CD4-positive, alpha-beta T cell (primary cell): Measurements from ENCODE around the gene SHH. TPM values are rescaled to one million over a fixed set of nuclear protein-coding genes. Genes with fewer than 3 reads are reported as not detected.

Experiments
- ATAC-seq: fragments of 200-7000 bp; cut with Tn5 transposase; one replicate; pipeline ENCODE4 v1.10.0; 2022; ENCODE audit warnings: mild to moderate bottlenecking; ENCODE audit not compliant: poor library complexity
- CTCF ChIA-PET: fragments of 350-600 bp; sonication (Branson Sonifier 250); formaldehyde crosslinking; loops from one replicate; lab custom pipeline; 2021; ENCODE audit warnings: antibody characterized with exemption, inconsistent platforms; lab: Charles Lee
- POLR2A ChIA-PET: fragments of 350-600 bp; sonication (Branson Sonifier 250); formaldehyde crosslinking; loops from one replicate; lab custom pipeline; 2021; ENCODE audit warnings: antibody characterized with exemption, inconsistent platforms; lab: Charles Lee
- DNase-seq, 14 experiments: peaks; one replicate each; pipeline ENCODE4 v3.0.0-alpha.2; 2013 to 2020; ENCODE audit warnings: mixed read lengths in 2 of 14
- H3K27ac ChIP-seq, 2 donors: one replicate each; pipeline versions ENCODE4 v1.5.1 to v1.7.0; 2013; ENCODE audit warnings: low read length in 2 of 2, low read depth in 1 of 2, mild to moderate bottlenecking in 1 of 2
- H3K27me3 ChIP-seq, 2 experiments: 1 replicate in 1 of 2; 2 replicates in 1 of 2; pipeline versions ENCODE4 v1.6.1 to v1.7.0; 2013; ENCODE audit warnings: low read length in 2 of 2, control low read depth in 1 of 2, mild to moderate bottlenecking in 1 of 2, moderate library complexity in 1 of 2; ENCODE audit not compliant: insufficient read depth in 2 of 2, control insufficient read depth in 1 of 2
- H3K36me3 ChIP-seq: one replicate; pipeline ENCODE4 v1.6.1; 2013; ENCODE audit warnings: low read length, control low read depth; ENCODE audit not compliant: insufficient read depth
- H3K4me1 ChIP-seq: one replicate; pipeline ENCODE4 v1.6.1; 2013; ENCODE audit warnings: low read length, control low read depth; ENCODE audit not compliant: insufficient read depth
- H3K4me3 ChIP-seq: one replicate; pipeline ENCODE4 v1.5.1; 2013; ENCODE audit warnings: mild to moderate bottlenecking, low read length, moderate library complexity
- H3K9me3 ChIP-seq, 2 experiments: 1 replicate in 1 of 2; 2 replicates in 1 of 2; pipeline versions ENCODE4 v1.6.1 to v1.7.0; 2013; ENCODE audit warnings: low read length in 2 of 2, mild to moderate bottlenecking in 2 of 2, control low read depth in 1 of 2, moderate library complexity in 1 of 2; ENCODE audit not compliant: control insufficient read depth in 1 of 2, insufficient read depth in 1 of 2
- H3K27ac Mint-ChIP-seq: one replicate; pipeline ENCODE4 v1.8.0; 2020; ENCODE audit warnings: mixed read lengths
- H3K27me3 Mint-ChIP-seq: one replicate; pipeline ENCODE4 v1.8.0; 2021; ENCODE audit warnings: mixed read lengths
- H3K36me3 Mint-ChIP-seq: one replicate; pipeline ENCODE4 v1.8.0; 2021; ENCODE audit warnings: low read depth, mixed read lengths
- H3K4me1 Mint-ChIP-seq: one replicate; pipeline ENCODE4 v1.8.0; 2021; ENCODE audit warnings: low read depth, mixed read lengths
- H3K4me3 Mint-ChIP-seq: one replicate; pipeline ENCODE4 v1.8.0; 2020; ENCODE audit warnings: mild to moderate bottlenecking, mixed read lengths
- H3K9me3 Mint-ChIP-seq: one replicate; pipeline ENCODE4 v1.8.0; 2020; ENCODE audit warnings: mixed read lengths
- CTCF ChIP-seq: fragments of 200-600 bp; IDR thresholded peaks from one replicate; pipeline ENCODE4 v1.8.0; 2022; ENCODE audit warnings: antibody characterized with exemption, mild to moderate bottlenecking
- intact Hi-C, 2 experiments: fragments of 100-400 bp; cut with DNase I in 1 of 2; cut with micrococcal nuclease in 1 of 2; formaldehyde crosslinking; loops; one replicate each; pipeline versions ENCODE4 v1.15.1 to v1.9.0; 2023 to 2025; cut with DNase I, micrococcal nuclease
- total RNA-seq, 174 experiments: library from RNA in 2 of 174; stranded (reverse) in 2 of 174; gene quantifications; one replicate each; pipeline ENCODE4 v1.2.3 and lab custom pipeline; 2021 to 2026

SHH gene
- total RNA-seq, 2 experiments from 2014 or later = not detected

GRCh38 chr7:155816192-155816508 is 3.9 kb upstream of the SHH start:
- H3K27me3 ChIP-seq = peaks cover 34 to 39% of the 10 kb centered on the region in 2 experiments
- Mint-ChIP-seq H3K9me3 (no peaks in the 10 kb centered on the region), H3K4me1 (peaks cover 14% of the 10 kb centered on the region), H3K27me3 (peaks cover 51% of the 10 kb centered on the region), H3K4me3 (no peak overlapping the region), H3K36me3 (no peaks in the 10 kb centered on the region), H3K27ac (no peak overlapping the region)
- CTCF ChIA-PET = no interaction called here
- POLR2A ChIA-PET = no interaction called here
- TF ChIP-seq CTCF = no peak
- intact Hi-C loops = loop anchor here in 1 of 2 experiments (5.0 kb wide), 1 partner anchor 1001 kb away; no protein-coding TSS in a partner anchor
- H3K27ac ChIP-seq = no peak overlapping the region
- no peaks in the 10 kb centered on the region for H3K36me3 ChIP-seq
- no peak for ATAC-seq
- peaks cover 8% of the 10 kb centered on the region for H3K4me1 ChIP-seq
- H3K4me3 ChIP-seq = no peak overlapping the region
- no peak for DNase-seq
- peaks cover 0 to 25% of the 10 kb centered on the region in 2 experiments for H3K9me3 ChIP-seq

DNA sequence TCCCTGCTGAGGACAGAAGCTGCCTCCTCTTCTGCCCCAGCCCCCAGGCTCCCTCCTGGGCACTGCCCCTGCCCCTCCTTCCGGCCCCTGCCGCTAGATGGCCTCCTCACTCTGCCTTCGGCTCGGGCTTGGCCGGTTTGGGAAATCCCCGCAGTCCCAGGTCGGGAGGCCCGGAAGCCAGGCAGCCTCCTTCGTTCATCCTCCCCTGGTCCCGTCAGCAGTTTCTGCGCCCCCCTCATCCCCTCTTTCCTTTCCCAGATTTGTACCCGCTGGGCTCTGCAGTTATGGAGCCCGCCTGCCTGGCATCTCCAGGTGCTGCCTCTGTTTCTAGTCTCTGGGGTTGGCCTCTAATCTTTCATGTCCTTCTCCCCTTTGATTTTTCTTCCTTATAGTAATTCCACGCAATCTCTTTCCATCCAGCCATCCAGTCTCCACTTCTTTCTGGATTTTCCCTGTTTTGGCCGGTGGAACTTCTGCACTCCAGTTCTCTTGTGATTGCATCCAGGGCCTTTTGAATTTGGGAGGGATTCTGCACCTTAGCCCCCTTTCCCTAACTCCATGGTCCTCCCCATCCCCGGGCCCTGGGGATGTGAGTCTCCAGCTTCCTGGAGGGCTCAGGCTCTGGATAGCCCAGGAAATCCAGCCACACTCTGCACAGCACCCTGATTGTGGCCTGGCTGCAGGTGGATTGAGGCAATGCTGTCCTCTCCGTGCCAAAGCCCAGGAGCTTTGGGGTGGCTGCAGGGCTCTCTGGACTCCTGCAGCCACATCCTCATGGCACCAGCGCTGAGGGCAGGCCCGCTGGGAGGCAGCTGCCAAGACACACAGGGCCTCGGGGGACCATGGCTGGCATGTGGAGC is 3.3 kb upstream of the SHH start:
- peak; percentile 53 for TF ChIP-seq CTCF
- Histone ChIP-seq H3K9me3 (peaks cover 0 to 26% of the 10 kb centered on the region in 2 experiments), H3K27me3 (peaks cover 40 to 45% of the 10 kb centered on the region in 2 experiments), H3K36me3 (no peaks in the 10 kb centered on the region), H3K27ac (no peak overlapping the region), H3K4me1 (peaks cover 8% of the 10 kb centered on the region), H3K4me3 (no peak overlapping the region)
- intact Hi-C loops = loop anchor here (1.0 to 5.0 kb wide), 2 partner anchors 658 to 1002 kb away; no protein-coding TSS in a partner anchor
- H3K27ac Mint-ChIP-seq = no peak overlapping the region
- peak; percentile 49 for ATAC-seq
- H3K4me3 Mint-ChIP-seq = peak overlapping the region; percentile 4
- peaks cover 14% of the 10 kb centered on the region for H3K4me1 Mint-ChIP-seq
- no peaks in the 10 kb centered on the region for H3K36me3 Mint-ChIP-seq
- CTCF ChIA-PET = no interaction called here
- peaks cover 57% of the 10 kb centered on the region for H3K27me3 Mint-ChIP-seq
- peak; percentile 9 to 73 (median 42) for DNase-seq
- no peaks in the 10 kb centered on the region for H3K9me3 Mint-ChIP-seq
- POLR2A ChIA-PET = no interaction called here

DNA sequence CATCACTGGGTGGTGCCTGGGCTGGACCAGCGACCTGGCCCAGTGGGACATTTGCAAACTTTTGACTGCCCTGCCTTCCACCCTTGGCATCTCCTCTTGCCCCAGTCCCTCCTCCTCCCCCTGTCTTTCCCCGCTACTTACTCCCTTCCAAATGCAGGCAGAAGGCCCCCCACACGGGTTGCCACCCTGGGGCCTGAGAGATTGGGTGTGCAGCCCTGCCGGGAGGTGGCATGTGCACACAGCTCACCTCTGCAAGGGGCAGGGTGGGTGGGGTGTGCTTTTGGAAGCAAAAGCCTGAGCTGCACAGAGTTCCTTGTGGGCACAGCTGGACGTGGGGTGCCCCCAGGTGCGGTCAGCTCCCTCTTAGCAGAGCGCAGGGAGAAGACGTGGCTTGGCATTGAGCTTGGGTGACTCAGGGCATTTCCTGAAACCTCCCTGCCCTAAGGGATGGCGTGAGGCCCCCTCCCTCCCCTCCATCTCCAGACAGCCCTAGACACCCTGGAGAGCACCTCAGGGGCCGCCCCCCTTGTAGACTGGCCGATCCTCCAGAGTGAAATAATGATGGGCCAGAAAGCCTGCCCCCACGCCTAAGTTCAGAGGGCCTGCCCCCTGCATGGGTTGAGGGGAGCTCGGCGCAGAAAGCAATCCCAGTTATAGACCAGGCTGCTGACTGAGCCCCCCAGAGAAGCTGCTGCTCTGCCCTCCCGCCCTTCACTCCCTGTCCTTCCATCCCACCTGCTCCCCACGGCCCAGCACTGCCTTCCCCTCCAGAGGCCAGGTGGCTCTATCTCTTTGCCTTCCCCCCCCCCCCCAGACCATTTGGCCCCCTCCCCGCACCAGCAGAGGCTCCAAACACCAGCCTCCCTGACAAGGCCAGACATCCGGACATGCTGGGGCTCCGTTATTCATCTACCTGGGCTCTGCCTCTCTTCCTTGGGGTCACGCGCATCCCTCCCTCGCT is 2.3 kb upstream of the SHH start:
- ATAC-seq (no peak), DNase-seq (no peak)
- no peak overlapping the region for H3K4me3 ChIP-seq
- H3K27ac Mint-ChIP-seq = no peak overlapping the region
- intact Hi-C loops = loop anchor here (1.0 to 5.0 kb wide), 2 partner anchors 659 to 1003 kb away; no protein-coding TSS in a partner anchor
- no peak for TF ChIP-seq CTCF
- H3K9me3 ChIP-seq = peaks cover 0 to 33% of the 10 kb centered on the region in 2 experiments
- H3K27ac ChIP-seq = no peak overlapping the region
- peaks cover 8% of the 10 kb centered on the region for H3K4me1 ChIP-seq
- no peaks in the 10 kb centered on the region for H3K36me3 Mint-ChIP-seq
- POLR2A ChIA-PET = no interaction called here
- H3K9me3 Mint-ChIP-seq = no peaks in the 10 kb centered on the region
- no peak overlapping the region for H3K4me3 Mint-ChIP-seq
- H3K36me3 ChIP-seq = no peaks in the 10 kb centered on the region
- H3K4me1 Mint-ChIP-seq = peaks cover 14% of the 10 kb centered on the region
- CTCF ChIA-PET = no interaction called here
- H3K27me3 Mint-ChIP-seq = peaks cover 57% of the 10 kb centered on the region
- H3K27me3 ChIP-seq = peaks cover 46 to 52% of the 10 kb centered on the region in 2 experiments
